B cell (primary cell): ENCODE data around the gene NELFA. TPM values are rescaled to one million over a fixed set of nuclear protein-coding genes. Genes with fewer than 3 reads are reported as not detected.

Experiments
- ATAC-seq: fragments of 200-7000 bp; cut with Tn5 transposase; one replicate; pipeline ENCODE4 v1.10.0; 2021; ENCODE audit warnings: low read depth, mild to moderate bottlenecking, moderate number of reproducible peaks, moderate library complexity
- CTCF ChIA-PET: fragments of 350-600 bp; sonication (Branson Sonifier 250); formaldehyde crosslinking; loops from one replicate; lab custom pipeline; 2021; ENCODE audit warnings: antibody characterized with exemption, inconsistent platforms; lab: Charles Lee
- POLR2A ChIA-PET: fragments of 350-600 bp; sonication (Branson Sonifier 250); formaldehyde crosslinking; loops from one replicate; lab custom pipeline; 2021; ENCODE audit warnings: antibody characterized with exemption; lab: Charles Lee
- DNase-seq: peaks from one replicate; pipeline ENCODE4 v3.0.0; 2013
- H2AFZ ChIP-seq: 2 replicates; pipeline ENCODE4 v1.6.1; 2012; ENCODE audit warnings: mild to moderate bottlenecking, low read depth, low read length; ENCODE audit not compliant: insufficient read depth, poor library complexity, severe bottlenecking
- H3K27ac ChIP-seq, 2 donors: 1 replicate in 1 of 2; 2 replicates in 1 of 2; pipeline ENCODE4 v1.5.1; 2012 to 2013; ENCODE audit warnings: low read length in 2 of 2, mild to moderate bottlenecking in 2 of 2, moderate library complexity in 1 of 2
- H3K27me3 ChIP-seq, 4 experiments: fragments of 200-600 bp in 1 of 4; sonication (generic) in 1 of 4; replicated peaks in 1 of 4; 1 replicate in 2 of 4; 2 replicates in 2 of 4; pipeline versions ENCODE4 v1.6.1 to v1.7.0; 2013 to 2016; ENCODE audit warnings: low read length in 3 of 4, mild to moderate bottlenecking in 2 of 4, mixed read lengths in 1 of 4, moderate library complexity in 1 of 4; ENCODE audit not compliant: insufficient read depth in 4 of 4, control insufficient read depth in 3 of 4; ENCODE audit errors: control extremely low read depth in 1 of 4
- H3K36me3 ChIP-seq, 2 experiments: replicated peaks in 1 of 2; 1 replicate in 1 of 2; 2 replicates in 1 of 2; pipeline versions ENCODE4 v1.6.1 to v1.7.1; 2013; ENCODE audit warnings: low read length in 1 of 2; ENCODE audit not compliant: insufficient read depth in 2 of 2, control insufficient read depth in 1 of 2; ENCODE audit errors: control extremely low read depth in 1 of 2, extremely low read depth in 1 of 2
- H3K4me1 ChIP-seq, 2 donors: fragments of 200-600 bp in 1 of 2; sonication (generic) in 1 of 2; 1 replicate in 1 of 2; 2 replicates in 1 of 2; pipeline versions ENCODE4 v1.5.1 to v1.6.1; 2013 to 2017; ENCODE audit warnings: low read length in 2 of 2; ENCODE audit not compliant: control insufficient read depth in 2 of 2, insufficient read depth in 2 of 2
- H3K4me2 ChIP-seq: replicated peaks from 2 replicates; pipeline ENCODE3; 2012; ENCODE audit warnings: mild to moderate bottlenecking, low read depth, low read length; ENCODE audit not compliant: poor library complexity, severe bottlenecking
- H3K4me3 ChIP-seq, 5 experiments: fragments of 200-600 bp in 1 of 5; sonication (generic) in 1 of 5; 1 replicate in 3 of 5; 2 replicates in 2 of 5; pipeline versions ENCODE4 v1.5.1 to v1.7.0; 2011 to 2016; ENCODE audit warnings: low read length in 4 of 5, mild to moderate bottlenecking in 4 of 5, low read depth in 2 of 5, control low read depth in 1 of 5, moderate library complexity in 1 of 5; ENCODE audit not compliant: insufficient read depth in 1 of 5; ENCODE audit errors: control extremely low read depth in 1 of 5, extremely low read depth in 1 of 5
- H3K79me2 ChIP-seq: fragments of 200-600 bp; sonication (generic); one replicate; pipeline ENCODE4 v1.6.0; 2016; ENCODE audit warnings: low read length; ENCODE audit not compliant: control insufficient read depth, insufficient read depth
- H3K9ac ChIP-seq: fragments of 200-600 bp; sonication (generic); 2 replicates; pipeline ENCODE4 v1.6.1; 2017; ENCODE audit warnings: mild to moderate bottlenecking, low read length, moderate library complexity
- H3K9me3 ChIP-seq, 3 donors: one replicate each; pipeline versions ENCODE4 v1.6.1 to v1.7.1; 2013; ENCODE audit warnings: low read length in 2 of 3; ENCODE audit not compliant: control insufficient read depth in 2 of 3, insufficient read depth in 1 of 3; ENCODE audit errors: control extremely low read depth in 1 of 3
- H4K20me1 ChIP-seq: 2 replicates; pipeline ENCODE4 v1.6.0; 2012; ENCODE audit warnings: mild to moderate bottlenecking, low read length; ENCODE audit not compliant: insufficient read depth, control insufficient read depth, poor library complexity, severe bottlenecking
- H3K27ac Mint-ChIP-seq: one replicate; pipeline ENCODE4 v1.8.0; 2021; ENCODE audit warnings: mixed read lengths
- H3K27me3 Mint-ChIP-seq: one replicate; pipeline ENCODE4 v1.8.0; 2021; ENCODE audit warnings: mixed read lengths
- H3K4me1 Mint-ChIP-seq: one replicate; pipeline ENCODE4 v1.8.0; 2021; ENCODE audit warnings: mixed read lengths
- H3K4me3 Mint-ChIP-seq: one replicate; pipeline ENCODE4 v1.8.0; 2021; ENCODE audit warnings: mixed read lengths
- H3K9me3 Mint-ChIP-seq: one replicate; pipeline ENCODE4 v1.8.0; 2022; ENCODE audit warnings: mixed read lengths; ENCODE audit not compliant: insufficient read depth
- EZH2 ChIP-seq: IDR thresholded peaks from 2 replicates; pipeline ENCODE4 v1.6.1; 2012; ENCODE audit warnings: borderline replicate concordance, low read depth, mild to moderate bottlenecking, moderate library complexity, low read length; ENCODE audit not compliant: insufficient read depth, poor library complexity, severe bottlenecking
- WGBS: methylation state at CpG from one replicate; pipeline ENCODE4 v1.1.5; 2013; ENCODE audit warnings: missing lambda C conversion rate; ENCODE audit not compliant: insufficient coverage; 5-methylcytosine and 5-hydroxymethylcytosine counted together
- intact Hi-C: fragments of 100-400 bp; cut with micrococcal nuclease; formaldehyde crosslinking; loops from one replicate; pipeline ENCODE4 v1.10.0; 2022
- polyA plus RNA-seq: library from polyadenylated mRNA; depleted of rRNA; stranded (reverse); fragments of >200 nt; gene quantifications from 2 replicates; pipeline ENCODE4 v1.2.3, GENCODE V29; 2012
- total RNA-seq, 2 donors: library from RNA; stranded (reverse); fragments of 120-200 nt in 1 of 2; gene quantifications; 1 replicate in 1 of 2; 2 replicates in 1 of 2; pipeline versions ENCODE4 v1.2.3 to v1.2.4, GENCODE V29; 2013 to 2022
- TF ChIP-seq, protein P1 (sequence below): fragments of 200-600 bp; IDR thresholded peaks from one replicate; pipeline ENCODE4 v1.8.0; 2022; ENCODE audit warnings: antibody characterized with exemption, mild to moderate bottlenecking

Gene NELFA
- total and polyA plus RNA-seq, 2 donors (not counting 1 experiment from before 2014, with no cell fraction given), result 42.8 to 60.7 TPM

DNA sequence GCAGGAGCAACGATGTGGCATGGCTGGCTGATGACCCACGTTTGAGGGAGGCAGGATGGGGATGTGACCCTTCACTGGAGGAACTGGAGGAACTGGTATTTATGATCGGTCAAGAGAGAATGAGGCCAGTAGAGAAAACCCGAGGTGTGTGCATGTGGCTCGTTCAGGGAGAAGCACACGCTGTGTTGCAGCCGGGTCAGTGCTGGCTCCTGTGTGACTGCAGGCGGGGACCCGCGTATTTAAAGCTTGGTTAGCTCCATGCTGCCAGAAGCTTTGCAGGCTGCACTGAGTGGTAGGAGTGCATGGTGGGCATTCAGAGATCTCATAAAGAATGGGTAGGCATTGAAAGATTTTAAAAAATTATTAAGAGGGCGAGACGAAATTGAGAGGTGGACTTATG, 52.1 kb downstream of the NELFA start:
- H3K27ac Mint-ChIP-seq, result no peak overlapping the region
- Histone ChIP-seq H3K9me3 (no peaks in the 10 kb centered on the region), H3K4me3 (no peak overlapping the region), H2AFZ (no peak overlapping the region), H4K20me1 (no peaks in the 10 kb centered on the region), H3K9ac (no peak overlapping the region), H3K79me2 (no peaks in the 10 kb centered on the region), H3K27me3 (no peaks in the 10 kb centered on the region), H3K27ac (no peak overlapping the region), H3K4me2 (no peak overlapping the region), H3K36me3 (peaks cover 0 to 45% of the 10 kb centered on the region in 2 experiments), H3K4me1 (no peaks in the 10 kb centered on the region)
- H3K9me3 Mint-ChIP-seq, result no peaks in the 10 kb centered on the region
- H3K4me1 Mint-ChIP-seq, result no peaks in the 10 kb centered on the region
- no peak for TF ChIP-seq EZH2
- TF ChIP-seq, protein P1, sequence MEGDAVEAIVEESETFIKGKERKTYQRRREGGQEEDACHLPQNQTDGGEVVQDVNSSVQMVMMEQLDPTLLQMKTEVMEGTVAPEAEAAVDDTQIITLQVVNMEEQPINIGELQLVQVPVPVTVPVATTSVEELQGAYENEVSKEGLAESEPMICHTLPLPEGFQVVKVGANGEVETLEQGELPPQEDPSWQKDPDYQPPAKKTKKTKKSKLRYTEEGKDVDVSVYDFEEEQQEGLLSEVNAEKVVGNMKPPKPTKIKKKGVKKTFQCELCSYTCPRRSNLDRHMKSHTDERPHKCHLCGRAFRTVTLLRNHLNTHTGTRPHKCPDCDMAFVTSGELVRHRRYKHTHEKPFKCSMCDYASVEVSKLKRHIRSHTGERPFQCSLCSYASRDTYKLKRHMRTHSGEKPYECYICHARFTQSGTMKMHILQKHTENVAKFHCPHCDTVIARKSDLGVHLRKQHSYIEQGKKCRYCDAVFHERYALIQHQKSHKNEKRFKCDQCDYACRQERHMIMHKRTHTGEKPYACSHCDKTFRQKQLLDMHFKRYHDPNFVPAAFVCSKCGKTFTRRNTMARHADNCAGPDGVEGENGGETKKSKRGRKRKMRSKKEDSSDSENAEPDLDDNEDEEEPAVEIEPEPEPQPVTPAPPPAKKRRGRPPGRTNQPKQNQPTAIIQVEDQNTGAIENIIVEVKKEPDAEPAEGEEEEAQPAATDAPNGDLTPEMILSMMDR, result no peak
- intact Hi-C loops, result no loop called here
- no peak overlapping the region for H3K4me3 Mint-ChIP-seq
- WGBS, result 98% methylated on average over 12 of the region's 12 CpGs
- CTCF ChIA-PET, result no interaction called here
- no peak for ATAC-seq
- POLR2A ChIA-PET, result no interaction called here
- no peaks in the 10 kb centered on the region for H3K27me3 Mint-ChIP-seq
- DNase-seq, result no peak

DNA sequence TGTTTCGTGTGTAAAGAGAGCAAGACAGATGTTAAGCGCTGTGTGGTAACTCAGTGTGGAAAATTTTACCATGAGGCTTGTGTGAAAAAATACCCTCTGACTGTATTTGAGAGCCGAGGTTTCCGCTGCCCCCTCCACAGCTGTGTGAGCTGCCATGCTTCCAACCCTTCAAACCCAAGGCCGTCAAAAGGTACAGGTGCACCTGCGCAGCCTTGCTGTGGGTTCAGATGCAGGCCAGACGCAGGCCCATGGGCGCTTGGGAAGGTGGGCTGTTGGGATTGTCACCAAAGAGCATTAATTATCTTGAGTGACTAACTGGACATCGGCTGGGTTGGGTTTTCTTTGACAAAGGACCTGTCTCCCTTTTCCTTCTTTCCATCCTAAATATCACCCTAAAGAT, 55.4 kb downstream of the NELFA start:
- Histone ChIP-seq H3K27ac (no peak overlapping the region), H3K4me1 (no peaks in the 10 kb centered on the region), H3K79me2 (no peaks in the 10 kb centered on the region), H3K9ac (no peak overlapping the region), H3K4me3 (no peak overlapping the region), H3K9me3 (no peaks in the 10 kb centered on the region), H3K27me3 (no peaks in the 10 kb centered on the region), H3K36me3 (peaks cover 0 to 18% of the 10 kb centered on the region in 2 experiments), H4K20me1 (no peaks in the 10 kb centered on the region), H3K4me2 (no peak overlapping the region), H2AFZ (no peak overlapping the region)
- H3K9me3 Mint-ChIP-seq, result no peaks in the 10 kb centered on the region
- 100% methylated on average over 5 of the region's 9 CpGs for WGBS
- H3K27ac Mint-ChIP-seq, result no peak overlapping the region
- no peak for TF ChIP-seq EZH2
- TF ChIP-seq, protein P1, result no peak
- DNase-seq, result no peak
- H3K4me1 Mint-ChIP-seq, result no peaks in the 10 kb centered on the region
- POLR2A ChIA-PET, result no interaction called here
- CTCF ChIA-PET, result no interaction called here
- no peaks in the 10 kb centered on the region for H3K27me3 Mint-ChIP-seq
- ATAC-seq, result no peak
- intact Hi-C loops, result no loop called here
- no peak overlapping the region for H3K4me3 Mint-ChIP-seq
